Stimulated activated CD4-positive, alpha-beta T cell treated with anti-CD3 and anti-CD28 coated beads, Interleukin-15, amount 100 ng/mL, for 24 hours (primary cell): ENCODE measurements around the gene C19orf47.
"Not testable (repeated sequence)": the region's sequence is repeated elsewhere in the genome, so short reads cannot be mapped to it uniquely, and the experiment has no call there.

Experiments
- DNase-seq: peaks from one replicate; pipeline ENCODE4 v3.0.0-alpha.2; 2020

The C19orf47 gene

GRCh38 chr19:40376286-40376862, 28.2 kb upstream of the C19orf47 start:
- no peak for DNase-seq

DNA sequence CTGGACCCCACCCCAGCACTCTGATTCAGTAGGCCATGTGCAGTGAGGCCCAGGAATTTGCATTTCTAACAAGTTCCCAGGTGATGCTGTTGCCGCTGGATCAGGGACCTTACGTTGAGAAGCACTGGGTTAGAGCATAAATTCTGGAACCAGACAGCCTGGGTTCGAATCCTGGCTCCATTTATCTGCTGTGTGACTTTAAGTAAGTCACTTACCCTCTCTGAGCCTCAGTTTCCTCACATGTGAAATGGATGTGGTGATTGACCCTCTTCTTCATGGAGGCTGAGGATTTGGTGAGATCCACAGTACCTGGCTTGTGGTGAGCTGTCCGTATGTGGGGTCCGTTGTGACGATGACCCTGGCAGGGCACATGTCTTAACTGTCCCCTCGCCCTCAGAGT, 25.9 kb upstream of the C19orf47 start:
- no peak for DNase-seq

DNA sequence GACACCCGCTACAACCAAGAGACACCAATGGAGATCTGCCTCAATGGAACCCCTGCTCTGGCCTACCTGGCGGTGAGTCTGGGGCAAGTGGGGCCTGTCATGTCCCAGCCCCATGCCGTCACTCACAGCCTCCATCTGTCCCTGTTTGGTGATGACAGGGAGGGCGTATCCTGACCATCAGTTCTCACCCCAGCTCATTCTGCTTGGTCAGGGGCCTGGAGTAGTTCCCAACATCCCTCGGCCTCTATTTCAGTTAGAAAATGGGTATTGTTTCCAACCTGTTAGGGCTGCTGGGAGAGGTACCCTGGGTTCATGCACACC, 23.6 kb upstream of the C19orf47 start:
- DNase-seq = no peak

GRCh38 chr19:40370997-40371801, 23.0 kb upstream of the C19orf47 start:
- DNase-seq = no peak

DNA sequence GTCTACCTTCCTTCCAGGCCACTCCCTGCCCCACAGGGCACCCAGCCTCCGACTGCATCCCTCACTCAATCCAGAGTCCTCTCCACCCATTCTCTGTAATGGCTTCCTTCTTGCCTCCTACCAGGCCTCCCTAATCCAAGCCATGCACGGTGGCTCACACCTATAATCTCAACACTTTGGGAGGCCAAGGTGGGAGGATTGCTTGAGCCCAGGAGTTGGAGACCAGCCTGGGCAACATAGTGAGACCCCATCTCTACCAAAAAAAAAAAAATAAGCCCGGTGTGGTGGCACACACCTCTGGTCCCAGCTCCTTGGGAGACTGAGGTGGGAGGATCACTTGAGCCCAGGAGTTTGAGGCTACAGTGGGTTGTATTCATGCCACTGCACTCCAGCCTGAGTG, 22.1 kb upstream of the C19orf47 start:
- DNase-seq = not testable (repeated sequence)

DNA sequence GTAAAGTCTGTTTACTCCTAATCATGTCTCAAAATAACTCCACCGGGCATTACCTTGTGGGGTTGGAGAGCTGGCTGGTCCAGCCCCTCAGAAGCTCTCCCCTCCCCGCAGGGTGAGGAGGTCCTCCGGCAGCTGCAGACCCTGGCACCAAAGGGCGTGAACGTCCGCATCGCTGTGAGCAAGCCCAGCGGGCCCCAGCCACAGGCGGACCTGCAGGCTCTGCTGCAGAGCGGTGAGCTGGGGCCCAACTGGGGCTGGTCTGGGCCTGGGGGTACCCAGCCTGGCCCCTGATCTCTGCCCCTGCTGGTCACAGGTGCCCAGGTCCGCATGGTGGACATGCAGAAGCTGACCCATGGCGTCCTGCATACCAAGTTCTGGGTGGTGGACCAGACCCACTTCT, 21.6 kb upstream of the C19orf47 start:
- DNase-seq = no peak

DNA sequence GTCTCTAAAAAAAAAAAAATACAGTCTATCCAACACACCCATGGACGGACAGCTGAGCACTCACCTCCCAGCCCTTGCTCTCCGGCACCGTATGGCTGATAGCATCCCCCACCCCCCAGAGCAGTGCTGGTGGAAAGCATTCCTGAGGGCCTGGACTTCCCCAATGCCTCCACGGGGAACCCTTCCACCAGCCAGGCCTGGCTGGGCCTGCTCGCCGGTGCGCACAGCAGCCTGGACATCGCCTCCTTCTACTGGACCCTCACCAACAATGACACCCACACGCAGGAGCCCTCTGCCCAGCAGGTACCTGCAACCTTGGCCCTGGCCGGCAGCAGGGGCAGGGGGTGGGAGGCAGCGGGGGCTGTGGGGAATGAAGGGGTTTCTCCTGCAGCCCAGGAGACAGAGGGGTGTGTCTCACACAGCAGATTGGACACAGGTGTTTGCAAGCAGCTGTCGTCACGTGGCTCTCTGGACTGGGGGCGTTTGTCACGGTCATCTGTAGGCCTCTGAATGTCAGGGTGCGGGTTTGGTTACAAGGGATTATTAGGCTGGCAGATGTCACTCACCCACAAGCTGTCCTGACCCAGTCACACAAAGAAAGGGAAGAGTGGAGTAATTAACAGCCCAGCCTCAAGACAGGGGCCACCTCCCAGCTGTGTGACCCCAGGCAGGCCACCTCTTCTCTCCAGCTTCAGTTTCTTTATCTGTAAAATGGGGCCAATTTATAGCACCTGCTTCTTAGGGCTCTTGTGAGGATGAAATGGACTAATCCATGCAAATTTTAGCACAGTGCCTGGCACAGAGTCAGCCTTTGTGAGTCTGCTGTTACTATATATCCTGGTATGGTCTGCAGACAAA, 19.6 kb upstream of the C19orf47 start:
- no peak for DNase-seq

DNA sequence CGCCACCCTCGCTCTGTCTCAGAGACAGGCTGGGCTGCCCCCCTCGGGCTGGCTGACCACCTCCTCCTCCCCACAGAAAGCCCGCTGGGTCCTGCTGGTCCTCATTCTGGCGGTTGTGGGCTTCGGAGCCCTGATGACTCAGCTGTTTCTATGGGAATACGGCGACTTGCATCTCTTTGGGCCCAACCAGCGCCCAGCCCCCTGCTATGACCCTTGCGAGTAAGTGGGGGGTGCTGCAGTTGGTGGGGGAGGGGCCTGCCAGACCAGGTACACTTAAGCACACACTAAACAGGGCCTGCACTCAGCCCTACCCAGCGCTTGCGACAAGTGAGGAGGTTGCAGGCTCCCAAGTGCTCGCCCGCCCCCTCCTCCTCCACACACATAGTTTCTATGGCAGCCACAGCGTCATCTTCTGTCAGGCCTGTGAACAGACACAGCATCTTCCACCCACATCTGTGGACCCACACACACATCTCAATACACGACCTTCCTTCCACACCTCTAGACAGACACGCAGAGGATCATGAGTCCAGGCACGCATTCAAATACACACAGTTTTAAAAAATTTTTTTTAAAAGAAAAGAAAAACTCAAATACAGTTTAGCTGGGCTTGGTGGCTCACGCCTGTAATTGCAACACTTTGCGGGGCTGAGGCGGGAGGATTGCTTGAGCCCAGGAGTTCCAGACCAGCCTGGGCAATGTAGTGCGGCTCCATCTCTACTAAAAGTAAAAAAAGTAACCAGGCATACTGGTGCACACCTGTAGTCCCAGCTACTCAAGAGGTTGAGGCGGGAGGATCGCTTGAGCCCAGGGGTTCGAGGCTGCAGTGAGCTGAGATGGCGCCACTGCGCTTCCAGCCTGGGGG, 18.7 kb upstream of the C19orf47 start:
- no peak for DNase-seq

GRCh38 chr19:40365613-40366401, 17.6 kb upstream of the C19orf47 start:
- peak; percentile 73 for DNase-seq

- DNase-seq = no peak
Measured at GRCh38 chr19:40365010-40365409, 16.8 kb upstream of the C19orf47 start.

DNA sequence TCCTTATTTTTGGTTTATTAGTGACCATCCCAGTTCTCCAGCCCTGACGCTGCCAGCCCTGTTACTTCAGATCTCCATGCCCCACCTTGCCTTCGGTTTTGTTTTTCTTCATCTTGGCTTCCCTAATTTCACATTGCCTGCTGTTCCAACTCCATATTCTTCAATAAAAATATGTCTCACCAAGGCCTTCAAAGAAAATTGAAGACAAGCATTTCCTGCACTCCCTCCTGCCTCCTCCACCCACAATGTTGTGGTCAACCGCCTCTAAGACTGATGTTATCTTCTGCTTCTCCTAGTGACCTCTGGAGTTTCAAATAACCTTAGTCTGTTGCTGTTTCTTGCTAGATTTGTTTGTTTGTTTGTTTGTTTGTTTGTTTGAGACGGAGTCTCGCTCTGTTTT, 14.9 kb upstream of the C19orf47 start:
- no peak for DNase-seq

GRCh38 chr19:40362160-40362559, 14.0 kb upstream of the C19orf47 start:
- DNase-seq = no peak

DNA sequence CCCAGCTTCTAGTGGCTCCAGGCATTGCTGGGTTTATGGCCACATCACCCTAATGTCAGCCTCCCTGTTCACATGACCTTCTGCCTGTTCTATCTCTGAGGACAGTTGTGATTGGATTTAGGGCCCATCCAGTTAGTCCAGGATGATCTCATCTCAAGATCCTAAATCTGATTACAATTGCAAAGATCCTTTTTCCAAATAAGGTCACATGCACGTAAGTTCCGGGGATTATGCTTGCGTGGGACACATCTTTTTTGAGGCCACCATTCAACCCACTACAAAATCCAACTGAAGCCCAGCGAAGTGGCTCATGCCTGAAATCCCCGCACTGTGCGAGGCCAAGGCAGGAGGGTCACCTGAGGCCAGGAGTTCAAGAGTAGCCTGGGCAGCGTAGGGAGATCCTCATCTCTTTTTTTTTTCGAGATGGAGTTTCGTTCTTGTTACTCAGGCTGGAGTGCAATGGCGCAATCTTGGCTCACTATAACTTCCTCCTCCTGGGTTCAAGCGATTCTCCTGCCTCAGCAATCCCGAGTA, 12.6 kb upstream of the C19orf47 start:
- DNase-seq = no peak

GRCh38 chr19:40360020-40360707, 12.0 kb upstream of the C19orf47 start:
- DNase-seq = no peak

- no peak for DNase-seq
Measured at GRCh38 chr19:40358773-40359172, 10.6 kb upstream of the C19orf47 start.

DNA sequence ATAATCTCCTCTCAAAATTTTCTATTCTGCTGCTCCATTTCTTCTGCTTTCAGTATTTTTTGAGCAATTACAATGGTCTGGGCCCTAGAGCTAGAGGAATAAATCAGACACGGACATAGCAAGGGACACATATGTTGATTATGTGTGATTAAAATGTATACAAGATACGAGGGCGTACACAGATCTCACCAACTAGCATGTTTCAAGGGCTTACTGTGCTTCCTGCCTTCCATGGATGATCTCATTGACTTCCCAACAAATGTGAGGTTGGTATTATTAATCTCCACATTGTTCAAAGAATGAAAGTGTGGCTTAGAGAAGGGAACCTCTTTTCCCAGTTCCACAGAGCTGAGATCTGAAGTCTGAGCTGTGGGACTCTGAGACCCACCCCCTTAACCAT, 9.4 kb upstream of the C19orf47 start:
- no peak for DNase-seq

GRCh38 chr19:40356681-40357595, 8.7 kb upstream of the C19orf47 start:
- DNase-seq = no peak

GRCh38 chr19:40355975-40356680, 7.9 kb upstream of the C19orf47 start:
- DNase-seq = no peak

GRCh38 chr19:40348961-40349507, 837 bp upstream of the C19orf47 start:
- peak; percentile 3 for DNase-seq
